ENCODE results near the gene DHRS3.

- TF ChIP-seq, protein P1, sequence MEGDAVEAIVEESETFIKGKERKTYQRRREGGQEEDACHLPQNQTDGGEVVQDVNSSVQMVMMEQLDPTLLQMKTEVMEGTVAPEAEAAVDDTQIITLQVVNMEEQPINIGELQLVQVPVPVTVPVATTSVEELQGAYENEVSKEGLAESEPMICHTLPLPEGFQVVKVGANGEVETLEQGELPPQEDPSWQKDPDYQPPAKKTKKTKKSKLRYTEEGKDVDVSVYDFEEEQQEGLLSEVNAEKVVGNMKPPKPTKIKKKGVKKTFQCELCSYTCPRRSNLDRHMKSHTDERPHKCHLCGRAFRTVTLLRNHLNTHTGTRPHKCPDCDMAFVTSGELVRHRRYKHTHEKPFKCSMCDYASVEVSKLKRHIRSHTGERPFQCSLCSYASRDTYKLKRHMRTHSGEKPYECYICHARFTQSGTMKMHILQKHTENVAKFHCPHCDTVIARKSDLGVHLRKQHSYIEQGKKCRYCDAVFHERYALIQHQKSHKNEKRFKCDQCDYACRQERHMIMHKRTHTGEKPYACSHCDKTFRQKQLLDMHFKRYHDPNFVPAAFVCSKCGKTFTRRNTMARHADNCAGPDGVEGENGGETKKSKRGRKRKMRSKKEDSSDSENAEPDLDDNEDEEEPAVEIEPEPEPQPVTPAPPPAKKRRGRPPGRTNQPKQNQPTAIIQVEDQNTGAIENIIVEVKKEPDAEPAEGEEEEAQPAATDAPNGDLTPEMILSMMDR (IDR thresholded peaks at IDR 0.05), result no peak
- TF ChIP-seq POLR2A (IDR thresholded peaks at IDR 0.05) (no peak), POLR2AphosphoS5 (IDR thresholded peaks at IDR 0.05) (no peak), EP300 (IDR thresholded peaks at IDR 0.05) (no peak)
These were observed 10.7 kb downstream of the DHRS3 start for GRCh38 chr1:12607263-12607662.
